ENCODE results near the gene COQ10B.
A peak's percentile ranks its signal among the peaks of the same experiment; 100 is the strongest.
"Not testable (repeated sequence)": the region's sequence is repeated elsewhere in the genome, so short reads cannot be mapped to it uniquely, and the experiment has no call there.

Gene COQ10B

GRCh38 chr2:197452754-197453122, 614 bp upstream of the COQ10B start:
- no peak for DNase-seq

GRCh38 chr2:197453914-197454398, 604 bp downstream of the COQ10B start:
- no peak for DNase-seq

- DNase-seq = no peak
Observed at GRCh38 chr2:197454923-197455322, 1.6 kb downstream of the COQ10B start.

GRCh38 chr2:197455428-197455827, 2.1 kb downstream of the COQ10B start:
- DNase-seq = no peak

GRCh38 chr2:197460649-197461048, 7.3 kb downstream of the COQ10B start:
- DNase-seq = no peak

- no peak for DNase-seq
Observed at GRCh38 chr2:197461057-197461456, 7.7 kb downstream of the COQ10B start.

- DNase-seq = peak; percentile 46
Observed at GRCh38 chr2:197464175-197464574, 10.8 kb downstream of the COQ10B start.

- no peak for DNase-seq
Observed at GRCh38 chr2:197472166-197472565, 18.8 kb downstream of the COQ10B start.

GRCh38 chr2:197477797-197478196, 24.4 kb downstream of the COQ10B start:
- no peak for DNase-seq

GRCh38 chr2:197480165-197481036, 27.0 kb downstream of the COQ10B start:
- DNase-seq = no peak

GRCh38 chr2:197484248-197484647, 30.9 kb downstream of the COQ10B start:
- not testable (repeated sequence) for DNase-seq

GRCh38 chr2:197486175-197486574, 32.8 kb downstream of the COQ10B start:
- DNase-seq = no peak

GRCh38 chr2:197487385-197487784, 34.0 kb downstream of the COQ10B start:
- DNase-seq = no peak

- DNase-seq = no peak
Observed at GRCh38 chr2:197495433-197496134, 42.2 kb downstream of the COQ10B start.

GRCh38 chr2:197496695-197497094, 43.3 kb downstream of the COQ10B start:
- no peak for DNase-seq

- no peak for DNase-seq
Observed at GRCh38 chr2:197497326-197497725, 44.0 kb downstream of the COQ10B start.

- DNase-seq = peak; percentile 20
Observed at GRCh38 chr2:197498235-197498936, 45.0 kb downstream of the COQ10B start.

GRCh38 chr2:197498937-197499593, 45.7 kb downstream of the COQ10B start:
- DNase-seq = peak; percentile 30

GRCh38 chr2:197499594-197500502, 46.5 kb downstream of the COQ10B start, which contains the start of the genes HSPD1 and HSPE1:
HSPD1 (minus strand) TSS chr2:197499840; CDS start chr2:197498848, 992 bp downstream.
HSPE1 (plus strand) TSS chr2:197500379; CDS start chr2:197500437, 58 bp downstream.
- DNase-seq = peak; percentile 100

GRCh38 chr2:197500503-197501131, 47.3 kb downstream of the COQ10B start:
- no peak for DNase-seq

GRCh38 chr2:197502201-197502600, 48.8 kb downstream of the COQ10B start:
- no peak for DNase-seq
